ENCODE results near the gene ZNF649.
"Not testable (repeated sequence)": the region's sequence is repeated elsewhere in the genome, so short reads cannot be mapped to it uniquely, and the experiment has no call there.

Gene ZNF649

GRCh38 chr19:51915324-51915867 is 10.6 kb upstream of the ZNF649 start:
- Histone ChIP-seq H3K27me3 (ENCODE audit: low read length) (no peaks in the 10 kb centered on the region), H4K20me1 (ENCODE audit: low read depth, low read length) (no peaks in the 10 kb centered on the region), H3K9me2 (replicated peaks; ENCODE audit: insufficient read depth, low read length) (no peaks in the 10 kb centered on the region), H3K4me2 (ENCODE audit: low read depth, low read length, poor library complexity, severe bottlenecking) (no peak overlapping the region), H2AFZ (ENCODE audit: low read depth, low read length, severe bottlenecking) (no peak overlapping the region), H3K9ac (ENCODE audit: low read length) (no peak overlapping the region), H3K36me3 (ENCODE audit: low read length) (no peaks in the 10 kb centered on the region), H3K4me3 (ENCODE audit: insufficient read depth, low read length, poor library complexity, severe bottlenecking) (no peak overlapping the region), H3F3A (ENCODE audit: insufficient read depth) (no peaks in the 10 kb centered on the region), H3K9me3 (ENCODE audit: insufficient read depth, low read length) (peaks cover 42% of the 10 kb centered on the region; the same call in 1 of the 2 replicates), H3K79me2 (ENCODE audit: insufficient read depth, low read length) (no peaks in the 10 kb centered on the region), H3K27ac (ENCODE audit: low read depth, low read length) (no peak overlapping the region)
- TF ChIP-seq CTCF (IDR thresholded peaks at IDR 0.05; ENCODE audit: insufficient read depth, low read length, poor library complexity, severe bottlenecking) (no peak), EZH2phosphoT487 (conservative IDR thresholded peaks at IDR 0.05; ENCODE audit: low read length) (no peak)

- peaks cover 12% of the 10 kb centered on the region; the same call in 1 of the 2 replicates for H3K9me3 ChIP-seq (ENCODE audit: insufficient read depth, low read length)
- not testable (repeated sequence) for H3K9ac ChIP-seq (ENCODE audit: low read length)
Observed at GRCh38 chr19:51907981-51908380, 3.2 kb upstream of the ZNF649 start.

DNA sequence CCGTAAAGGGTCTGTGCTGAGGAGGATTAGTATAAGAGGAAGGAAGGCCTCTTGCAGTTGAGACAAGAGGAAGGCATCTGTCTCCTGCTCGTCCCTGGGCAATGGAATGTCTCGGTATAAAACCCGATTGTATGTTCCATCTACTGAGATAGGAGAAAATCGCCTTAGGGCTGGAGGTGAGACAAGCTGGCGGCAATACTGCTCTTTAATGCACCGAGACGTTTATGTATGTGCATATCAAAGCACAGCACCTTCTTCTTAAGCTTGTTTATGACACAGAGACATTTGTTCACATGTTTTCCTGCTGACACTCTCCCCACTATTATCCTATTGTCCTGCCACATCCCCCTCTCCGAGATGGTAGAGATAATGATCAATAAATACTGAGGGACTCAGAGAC is 1.3 kb upstream of the ZNF649 start:
- H3K27me3 ChIP-seq (ENCODE audit: low read length); H3K27ac ChIP-seq (ENCODE audit: low read depth, low read length); H4K20me1 ChIP-seq (ENCODE audit: low read depth, low read length); H3K9ac ChIP-seq (ENCODE audit: low read length); H3F3A ChIP-seq (ENCODE audit: insufficient read depth); H3K4me2 ChIP-seq (ENCODE audit: low read depth, low read length, poor library complexity, severe bottlenecking); H3K79me2 ChIP-seq (ENCODE audit: insufficient read depth, low read length); H3K36me3 ChIP-seq (ENCODE audit: low read length); H2AFZ ChIP-seq (ENCODE audit: low read depth, low read length, severe bottlenecking); H3K9me3 ChIP-seq (ENCODE audit: insufficient read depth, low read length); H3K9me2 ChIP-seq (replicated peaks; ENCODE audit: insufficient read depth, low read length); H3K4me3 ChIP-seq (ENCODE audit: insufficient read depth, low read length, poor library complexity, severe bottlenecking): not testable (repeated sequence)

More at GRCh38 chr19:51907981-51908380, 3.2 kb upstream of the ZNF649 start:
- H3K4me3 ChIP-seq (ENCODE audit: insufficient read depth, low read length, poor library complexity, severe bottlenecking); H3K27ac ChIP-seq (ENCODE audit: low read depth, low read length); H3K27me3 ChIP-seq (ENCODE audit: low read length); H3F3A ChIP-seq (ENCODE audit: insufficient read depth); H3K79me2 ChIP-seq (ENCODE audit: insufficient read depth, low read length); H3K36me3 ChIP-seq (ENCODE audit: low read length); H2AFZ ChIP-seq (ENCODE audit: low read depth, low read length, severe bottlenecking); H4K20me1 ChIP-seq (ENCODE audit: low read depth, low read length); H3K9me2 ChIP-seq (replicated peaks; ENCODE audit: insufficient read depth, low read length); H3K4me2 ChIP-seq (ENCODE audit: low read depth, low read length, poor library complexity, severe bottlenecking): not testable (repeated sequence)

DNA sequence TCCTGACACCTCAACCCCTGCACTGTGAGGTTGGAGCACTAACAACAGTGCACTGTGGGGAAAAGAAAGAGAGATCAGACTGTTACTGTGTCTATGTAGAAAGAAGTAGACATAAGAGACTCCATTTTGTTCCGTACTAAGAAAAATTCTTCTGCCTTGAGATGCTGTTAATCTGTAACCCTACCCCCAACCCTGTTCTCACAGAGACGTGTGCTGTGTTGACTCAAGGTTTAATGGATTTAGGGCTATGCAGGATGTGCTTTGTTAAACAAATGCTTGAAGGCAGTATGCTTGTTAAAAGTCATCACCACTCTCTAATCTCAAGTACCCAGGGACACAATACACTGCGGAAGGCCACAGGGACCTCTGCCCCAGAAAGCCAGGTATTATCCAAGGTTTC is 822 bp upstream of the ZNF649 start:
- H3K79me2 ChIP-seq (ENCODE audit: insufficient read depth, low read length); H3K27ac ChIP-seq (ENCODE audit: low read depth, low read length); H3K9me2 ChIP-seq (replicated peaks; ENCODE audit: insufficient read depth, low read length); H3K9ac ChIP-seq (ENCODE audit: low read length); H3K27me3 ChIP-seq (ENCODE audit: low read length); H3K4me2 ChIP-seq (ENCODE audit: low read depth, low read length, poor library complexity, severe bottlenecking); H3F3A ChIP-seq (ENCODE audit: insufficient read depth); H2AFZ ChIP-seq (ENCODE audit: low read depth, low read length, severe bottlenecking); H3K4me3 ChIP-seq (ENCODE audit: insufficient read depth, low read length, poor library complexity, severe bottlenecking); H3K9me3 ChIP-seq (ENCODE audit: insufficient read depth, low read length); H4K20me1 ChIP-seq (ENCODE audit: low read depth, low read length); H3K36me3 ChIP-seq (ENCODE audit: low read length): not testable (repeated sequence)

GRCh38 chr19:51905206-51905605 is 389 bp upstream of the ZNF649 start:
- H2AFZ ChIP-seq (ENCODE audit: low read depth, low read length, severe bottlenecking) = no peak overlapping the region
- H3K36me3 ChIP-seq (ENCODE audit: low read length) = no peaks in the 10 kb centered on the region
- TF ChIP-seq CTCF (IDR thresholded peaks at IDR 0.05; ENCODE audit: insufficient read depth, low read length, poor library complexity, severe bottlenecking) (no peak), EZH2phosphoT487 (conservative IDR thresholded peaks at IDR 0.05; ENCODE audit: low read length) (no peak)
- no peaks in the 10 kb centered on the region for H3F3A ChIP-seq (ENCODE audit: insufficient read depth)
- H3K4me3 ChIP-seq (ENCODE audit: insufficient read depth, low read length, poor library complexity, severe bottlenecking) = no peak overlapping the region
- no peaks in the 10 kb centered on the region for H3K9me2 ChIP-seq (replicated peaks; ENCODE audit: insufficient read depth, low read length)
- H3K27me3 ChIP-seq (ENCODE audit: low read length) = no peaks in the 10 kb centered on the region
- H3K79me2 ChIP-seq (ENCODE audit: insufficient read depth, low read length) = no peaks in the 10 kb centered on the region
- no peak overlapping the region for H3K9ac ChIP-seq (ENCODE audit: low read length)
- H4K20me1 ChIP-seq (ENCODE audit: low read depth, low read length) = no peaks in the 10 kb centered on the region
- H3K9me3 ChIP-seq (ENCODE audit: insufficient read depth, low read length) = 0 out of 2 replicates have a peak, but pooled peaks cover 6% of the 10 kb centered on the region
- H3K4me2 ChIP-seq (ENCODE audit: low read depth, low read length, poor library complexity, severe bottlenecking) = no peak overlapping the region
- H3K27ac ChIP-seq (ENCODE audit: low read depth, low read length) = no peak overlapping the region

All from SU-DHL-6 (cell line).